GM19035 (cell line): ENCODE data around the gene ZCWPW1.
"Not testable (repeated sequence)": the region's sequence is repeated elsewhere in the genome, so short reads cannot be mapped to it uniquely, and the experiment has no call there.

Experiments used
- ATAC-seq: cut with Tn5 transposase; IDR thresholded peaks from one replicate; pipeline ENCODE4 v1.9.1; 2021; ENCODE audit not compliant: unreplicated experiment

Gene ZCWPW1

DNA sequence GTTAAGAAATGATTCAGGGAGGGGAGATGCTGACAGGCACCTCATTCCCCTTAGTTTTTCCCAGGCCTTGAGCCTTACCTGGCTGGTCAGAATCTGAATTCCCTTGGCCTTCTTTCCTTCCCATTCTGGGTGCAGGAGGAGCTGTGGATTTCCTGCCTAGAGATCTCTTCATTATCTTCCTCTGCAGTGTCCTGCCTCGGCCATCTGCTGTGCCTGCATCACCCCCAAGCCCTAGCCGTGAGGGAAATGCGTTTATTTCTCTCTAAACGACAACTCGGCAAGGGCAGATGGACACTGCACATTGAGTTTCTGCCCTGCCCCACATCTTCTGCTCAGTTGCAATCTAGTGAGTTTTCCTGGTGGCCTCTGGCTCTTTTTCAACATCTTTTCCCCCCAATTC, 26.7 kb downstream of the ZCWPW1 start:
- no peak for ATAC-seq

DNA sequence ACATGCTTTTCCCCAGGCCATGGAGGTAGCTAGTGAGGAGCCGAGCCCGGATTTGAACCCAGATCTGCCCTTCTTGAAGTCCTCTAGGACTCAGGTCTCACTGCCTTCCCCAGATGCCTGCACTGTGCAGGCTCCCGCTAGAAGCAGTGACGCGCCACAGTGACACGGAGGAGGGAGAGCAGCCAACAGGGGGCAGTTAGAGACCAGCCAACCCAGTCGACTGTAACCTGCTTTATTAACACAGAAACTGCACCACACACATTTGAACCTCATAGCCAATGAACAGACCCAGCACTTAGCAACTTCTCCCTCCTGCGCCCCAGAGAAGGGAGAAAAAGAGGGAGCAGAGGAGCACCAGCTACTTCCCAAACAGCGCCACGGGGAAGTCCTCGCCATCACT, 27.8 kb downstream of the ZCWPW1 start:
- ATAC-seq: no peak

DNA sequence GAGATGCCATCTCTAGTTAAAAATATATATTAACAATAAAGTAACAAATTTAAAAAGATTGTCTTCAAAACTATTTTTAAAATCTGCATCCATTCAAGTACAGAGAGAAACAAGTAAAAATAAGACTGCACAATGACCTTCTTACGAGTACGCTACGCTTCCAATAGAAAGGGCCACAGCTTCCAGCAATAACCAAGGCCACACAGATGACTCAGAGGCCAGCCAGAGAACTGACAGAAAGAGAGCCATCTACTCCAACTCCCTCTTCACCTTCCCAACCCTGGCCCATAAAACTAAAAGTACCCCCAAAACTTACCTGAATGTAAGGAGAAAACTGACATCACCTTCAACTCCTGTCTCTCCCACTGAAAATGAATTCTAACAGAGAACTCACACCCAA, 28.5 kb downstream of the ZCWPW1 start:
- ATAC-seq: no peak

DNA sequence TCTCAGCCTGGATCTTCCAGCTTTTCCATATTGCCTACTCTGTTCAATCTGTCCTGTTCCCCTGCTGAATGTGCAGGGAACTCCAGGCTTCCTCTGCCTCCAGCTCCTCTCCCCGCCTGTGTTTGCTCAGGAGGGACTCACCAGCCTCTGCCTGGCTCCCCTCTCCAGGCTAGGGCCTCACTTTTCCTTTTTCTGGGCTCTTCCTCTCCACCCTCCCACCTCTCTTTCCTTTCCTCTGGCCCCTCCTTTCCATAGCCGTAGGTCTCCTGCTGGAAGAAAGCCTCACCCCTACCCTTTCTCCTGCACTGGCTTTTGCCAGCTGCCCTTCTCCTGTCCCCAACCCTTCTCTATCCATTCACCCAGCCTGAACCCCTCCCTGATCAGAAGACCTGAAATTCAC, 30.3 kb downstream of the ZCWPW1 start:
- ATAC-seq: no peak

DNA sequence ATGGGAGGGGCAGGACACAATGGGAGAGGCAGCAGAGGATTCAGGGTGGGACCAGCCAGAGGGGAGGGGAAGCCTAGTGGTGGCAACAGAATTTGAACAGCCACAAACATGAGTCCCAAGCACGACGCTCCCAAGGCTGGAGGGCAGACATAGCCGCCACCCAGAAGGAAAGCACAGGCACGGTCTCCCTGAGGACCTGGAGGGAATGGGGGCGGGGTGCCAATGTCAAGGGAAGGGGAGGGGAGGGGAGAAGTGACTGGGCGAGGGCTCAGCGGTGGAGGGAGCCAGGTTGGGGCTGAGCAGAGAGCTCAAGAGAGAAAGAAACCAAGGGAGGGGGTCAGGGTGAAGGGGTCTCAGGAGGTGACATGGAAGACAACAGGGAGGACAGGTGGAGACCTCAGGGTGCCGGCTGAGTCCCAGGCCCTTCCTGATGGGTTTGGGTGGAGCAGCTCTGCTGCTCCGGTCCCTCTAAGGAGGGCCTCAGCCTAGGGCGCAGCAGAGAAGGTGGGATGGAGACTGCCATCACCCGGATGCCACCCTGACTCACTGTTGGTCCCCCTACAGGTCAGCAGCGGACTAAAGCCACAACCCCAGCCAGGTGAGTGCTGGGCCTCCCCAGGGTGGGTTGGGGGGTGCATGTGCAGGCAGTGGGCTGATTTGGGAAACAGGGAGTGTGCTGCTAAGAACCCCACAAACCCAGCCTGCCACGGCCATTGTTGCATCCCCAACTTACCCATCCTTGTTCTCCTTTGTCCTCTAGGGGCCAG, 31.0 kb downstream of the ZCWPW1 start:
- ATAC-seq: no peak

DNA sequence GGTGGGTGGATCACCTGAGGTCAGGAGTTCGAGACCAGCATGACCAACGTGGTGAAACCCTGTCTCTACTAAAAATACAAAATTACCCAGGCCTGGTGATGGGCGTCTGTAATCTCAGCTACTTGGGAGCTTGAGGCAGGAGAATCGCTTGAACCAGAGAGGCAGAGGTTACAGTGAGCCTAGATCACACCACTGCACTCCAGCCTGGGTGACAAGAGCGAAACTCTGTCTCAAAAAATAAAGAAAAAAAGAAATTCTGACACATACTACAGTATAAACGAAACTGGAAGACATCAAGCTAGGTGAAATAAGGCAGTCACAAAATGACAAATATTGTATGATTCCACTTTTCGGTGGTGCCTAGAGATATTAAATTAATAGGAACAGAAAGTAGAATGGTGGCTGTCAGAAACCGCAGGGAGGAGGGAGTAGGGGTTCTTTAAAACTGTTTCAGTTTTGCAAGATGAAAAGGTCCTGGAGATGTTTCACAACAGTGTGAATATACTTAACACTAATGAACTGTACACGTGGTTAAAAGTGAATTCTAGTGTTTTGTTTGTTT, 32.0 kb downstream of the ZCWPW1 start:
- peak; percentile 85 for ATAC-seq

DNA sequence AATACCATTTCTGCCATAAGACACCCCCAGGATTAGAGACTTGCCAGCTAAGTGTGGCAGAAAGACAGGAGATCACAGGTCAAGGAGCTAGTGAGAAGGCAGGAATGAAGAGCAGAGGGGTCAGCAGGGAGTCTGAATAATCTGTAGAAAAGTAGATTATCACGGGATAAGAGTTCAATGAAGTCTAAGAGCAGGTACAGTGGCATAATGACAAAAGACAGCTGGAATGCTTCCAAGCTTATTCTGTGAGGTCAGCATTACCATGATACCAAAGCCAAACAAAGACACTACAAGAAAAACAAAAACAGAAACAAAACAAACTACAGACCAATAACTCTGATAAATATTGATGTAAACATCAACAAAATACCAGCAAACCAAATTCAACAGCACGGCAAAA, 34.4 kb downstream of the ZCWPW1 start:
- ATAC-seq: no peak

DNA sequence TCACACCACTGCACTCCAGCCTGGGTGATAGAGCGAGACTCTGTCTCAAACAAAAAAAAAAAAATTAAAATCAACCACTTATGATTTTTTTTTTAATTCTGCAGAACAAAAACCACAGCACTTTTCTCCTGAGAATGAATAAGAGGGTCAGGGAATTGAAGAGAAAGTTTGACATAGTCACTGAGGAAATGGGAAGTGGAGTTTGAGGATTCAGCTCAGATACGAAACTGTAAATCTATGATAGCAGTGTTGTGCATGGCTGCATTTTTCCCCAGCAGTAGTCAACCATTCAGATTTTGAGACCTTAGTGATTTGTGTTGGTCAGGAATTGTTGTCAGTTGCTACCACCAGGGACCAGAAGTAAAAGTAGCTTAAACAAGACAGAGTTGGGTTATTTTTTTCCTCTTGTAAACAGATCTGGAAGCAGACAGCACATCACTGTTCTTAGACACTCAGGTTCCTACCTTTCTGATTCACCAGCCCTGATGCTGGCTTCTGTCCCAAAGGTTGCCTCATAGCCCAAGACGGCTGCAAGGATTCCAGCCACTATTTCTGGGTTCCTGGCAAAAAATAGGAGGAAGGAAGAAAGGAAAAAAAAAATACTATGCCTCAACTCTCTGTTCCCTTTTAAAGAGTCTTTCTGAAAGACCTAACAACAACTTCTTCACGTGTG, 35.1 kb downstream of the ZCWPW1 start:
- no peak for ATAC-seq

DNA sequence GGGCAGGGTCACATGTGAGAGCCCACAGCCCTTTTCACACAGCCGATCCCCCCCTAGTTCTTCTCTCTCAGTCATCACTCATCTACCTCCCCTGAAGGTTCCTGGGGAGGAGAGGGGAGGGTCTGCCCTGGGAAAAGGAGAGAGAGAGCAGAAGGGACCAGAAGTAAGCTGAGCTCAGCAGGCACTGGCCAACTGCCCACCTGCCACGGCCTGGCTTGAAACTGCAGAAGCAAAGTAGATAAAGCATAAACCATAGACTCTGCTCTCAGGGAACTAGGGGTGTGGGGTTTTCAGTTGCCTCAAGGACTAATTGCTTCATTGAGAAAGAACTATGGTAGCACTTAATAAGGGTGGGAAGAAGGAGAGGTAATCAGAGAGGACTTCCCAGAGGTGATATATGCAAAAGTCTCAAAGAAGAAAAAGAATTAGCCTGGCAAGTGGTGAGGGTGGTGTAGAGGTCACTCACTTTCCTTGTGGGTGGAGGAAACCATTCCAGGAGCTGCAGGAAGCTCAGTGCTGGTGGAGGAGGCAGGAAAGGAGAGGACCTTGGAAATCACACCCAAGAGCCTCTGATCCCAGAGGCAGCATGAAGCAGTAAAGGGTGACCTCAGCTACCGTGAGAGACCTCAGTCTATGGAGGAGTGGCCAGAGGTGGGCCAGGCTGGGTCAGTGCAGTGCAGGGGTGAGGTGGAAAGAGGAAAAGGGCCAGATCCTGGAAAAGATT, 38.1 kb downstream of the ZCWPW1 start:
- ATAC-seq: no peak

DNA sequence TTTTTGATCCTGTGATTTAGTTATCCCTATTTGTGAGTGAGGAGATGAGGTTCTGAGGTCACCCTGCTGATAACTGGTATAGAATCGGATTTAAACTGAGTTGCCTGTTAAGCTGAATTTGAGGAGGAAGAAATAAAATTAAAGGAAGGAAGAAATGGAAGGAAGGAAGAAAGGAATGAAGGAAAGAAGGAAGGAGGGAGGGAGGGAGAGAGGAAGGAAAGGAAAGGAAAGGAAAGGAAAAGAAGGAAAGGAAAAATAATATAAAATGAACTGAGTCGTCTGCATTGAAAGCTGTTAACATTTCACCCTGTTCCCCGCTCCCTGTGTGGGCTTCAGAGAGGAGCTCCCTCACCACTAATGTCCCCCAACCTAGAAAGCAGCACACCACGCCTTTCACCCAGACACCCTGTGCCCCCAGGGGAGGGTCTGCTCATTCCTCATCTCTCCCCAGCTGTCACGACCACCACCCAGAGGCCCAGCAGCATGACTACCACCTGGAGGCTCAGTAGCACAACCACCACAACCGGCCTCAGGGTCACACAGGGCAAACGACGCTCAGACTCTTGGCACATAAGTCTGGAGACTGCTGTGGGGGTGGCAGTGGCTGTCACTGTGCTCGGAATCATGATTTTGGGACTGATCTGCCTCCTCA, 38.9 kb downstream of the ZCWPW1 start:
- ATAC-seq: no peak

DNA sequence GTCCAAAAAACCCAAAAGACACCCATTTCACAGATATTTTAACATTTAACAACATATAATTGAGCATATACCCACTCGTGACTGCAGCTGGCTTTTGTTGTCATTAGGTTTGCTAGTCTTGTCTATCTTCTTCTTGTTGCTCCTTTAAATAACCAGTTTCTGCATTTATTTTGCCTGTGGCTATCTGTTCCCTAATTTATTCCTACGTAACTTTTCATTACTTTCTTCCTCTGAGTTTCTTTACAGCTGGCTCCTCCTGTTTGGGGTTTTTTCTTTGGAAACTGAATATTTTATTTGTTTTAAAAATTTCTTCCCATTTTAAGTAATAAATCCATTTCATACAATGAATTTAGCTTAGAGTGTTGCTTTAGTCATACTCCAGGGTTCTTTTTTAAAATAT, 40.8 kb downstream of the ZCWPW1 start:
- no peak for ATAC-seq

DNA sequence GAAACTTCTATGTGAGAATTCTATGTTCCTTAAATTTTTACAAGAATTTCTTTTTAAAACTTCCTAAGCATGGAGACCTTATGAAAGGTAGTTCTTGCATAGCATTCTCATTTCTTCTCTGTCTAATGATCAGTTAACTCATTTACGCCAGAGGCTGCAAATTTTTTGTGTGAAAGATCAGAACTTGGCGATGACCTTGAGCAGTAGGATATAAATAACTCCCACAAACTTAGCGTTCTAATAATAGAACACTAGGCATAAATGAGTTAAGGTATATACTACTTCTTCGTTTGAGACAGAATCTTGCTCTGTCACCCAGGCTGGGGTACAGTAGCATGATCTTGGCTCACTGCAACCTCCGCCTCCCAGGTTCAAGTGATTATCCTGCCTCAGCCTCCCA, 41.6 kb downstream of the ZCWPW1 start:
- ATAC-seq: no peak

DNA sequence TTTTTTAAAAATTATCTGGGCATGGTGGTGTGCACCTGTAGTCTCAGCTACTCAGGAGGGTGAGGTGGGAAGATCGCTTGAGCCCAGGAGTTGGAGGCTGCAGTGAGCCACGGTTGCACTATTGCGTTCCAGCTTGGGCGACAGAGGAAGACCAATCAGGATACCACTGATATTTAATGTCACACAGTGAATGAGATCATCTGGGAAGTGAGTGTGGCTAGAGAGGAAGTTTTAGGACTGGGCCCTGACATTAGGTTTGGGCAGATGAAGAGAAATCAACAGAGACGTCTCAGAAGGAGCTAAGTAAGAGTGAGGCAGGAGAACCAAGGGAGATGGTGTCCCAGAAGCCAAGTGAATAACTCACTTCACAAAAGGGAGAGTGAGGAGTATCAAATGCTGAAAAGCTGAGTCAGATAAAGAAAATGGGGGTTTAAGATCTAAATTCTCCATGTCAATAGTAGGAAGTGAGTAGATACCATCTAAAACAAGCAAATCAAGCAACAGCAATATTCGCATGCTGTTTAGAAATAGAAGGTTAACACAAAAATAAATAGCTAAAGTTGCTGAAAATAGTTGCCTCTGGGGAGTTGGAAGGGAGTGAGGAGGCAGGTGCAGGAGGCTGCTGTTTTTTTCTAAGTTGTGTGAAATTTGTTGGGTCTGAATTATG, 43.7 kb downstream of the ZCWPW1 start:
- no peak for ATAC-seq

DNA sequence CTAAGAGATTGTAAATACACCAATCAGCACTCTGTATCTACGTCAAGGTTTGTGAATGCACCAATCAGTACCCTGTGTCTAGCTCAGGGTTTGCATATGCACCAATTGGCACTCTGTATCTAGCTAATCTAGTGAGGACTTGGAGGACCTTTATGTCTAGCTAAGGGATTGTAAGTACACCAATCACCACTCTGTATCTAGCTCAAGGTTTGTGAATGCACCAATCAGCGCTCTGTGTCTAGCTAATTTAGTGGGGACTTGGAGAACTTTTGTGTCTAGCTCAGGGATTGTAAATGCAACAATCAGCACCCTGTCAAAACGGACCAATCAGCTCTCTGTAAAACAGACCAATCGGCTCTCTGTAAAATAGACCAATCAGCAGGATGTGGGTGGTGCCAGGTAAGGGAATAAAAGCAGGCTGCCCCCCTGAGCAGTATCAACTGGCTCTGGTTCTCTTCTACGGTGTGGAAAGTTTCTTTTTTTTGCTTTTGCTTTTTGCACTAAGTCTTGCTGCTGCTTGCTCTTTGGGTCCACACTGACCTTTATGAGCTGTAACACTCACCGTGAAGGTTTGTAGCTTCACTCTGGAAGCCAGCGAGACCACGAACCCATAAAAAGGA, 46.2 kb downstream of the ZCWPW1 start:
- ATAC-seq: not testable (repeated sequence)

DNA sequence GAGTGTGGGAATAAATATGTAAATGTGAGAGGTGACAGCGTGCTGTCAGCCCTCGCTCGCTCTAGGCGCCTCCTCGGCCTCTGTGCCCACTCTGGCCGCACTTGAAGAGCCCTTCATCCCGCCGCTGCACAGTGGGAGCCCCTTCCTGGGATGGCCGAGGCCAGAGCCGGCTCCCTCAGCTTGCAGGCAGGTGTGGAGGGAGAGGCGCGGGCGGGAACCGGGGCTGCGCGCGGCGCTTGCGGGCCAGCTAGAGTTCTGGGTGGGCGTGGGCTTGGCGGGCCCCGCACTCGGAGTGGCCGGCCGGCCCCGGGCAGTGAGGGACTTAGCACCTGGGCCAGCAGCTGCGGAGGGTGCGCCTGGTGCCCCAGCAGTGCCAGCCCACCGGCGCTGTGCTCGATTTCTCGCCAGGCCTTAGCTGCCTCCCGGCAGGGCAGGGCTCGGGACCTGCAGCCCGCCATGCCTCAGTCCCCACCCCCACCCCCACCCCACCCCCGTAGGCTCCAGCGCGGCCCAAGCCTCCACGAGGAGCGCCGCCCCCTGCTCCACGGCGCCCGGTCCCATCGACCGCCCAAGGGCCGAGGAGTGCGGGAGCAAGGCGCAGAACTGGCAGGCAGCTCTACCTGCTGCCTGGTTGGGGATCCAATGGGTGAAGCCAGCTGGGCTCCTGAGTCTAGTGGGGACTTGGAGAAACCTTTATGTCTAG, 46.8 kb downstream of the ZCWPW1 start:
- ATAC-seq: not testable (repeated sequence)

DNA sequence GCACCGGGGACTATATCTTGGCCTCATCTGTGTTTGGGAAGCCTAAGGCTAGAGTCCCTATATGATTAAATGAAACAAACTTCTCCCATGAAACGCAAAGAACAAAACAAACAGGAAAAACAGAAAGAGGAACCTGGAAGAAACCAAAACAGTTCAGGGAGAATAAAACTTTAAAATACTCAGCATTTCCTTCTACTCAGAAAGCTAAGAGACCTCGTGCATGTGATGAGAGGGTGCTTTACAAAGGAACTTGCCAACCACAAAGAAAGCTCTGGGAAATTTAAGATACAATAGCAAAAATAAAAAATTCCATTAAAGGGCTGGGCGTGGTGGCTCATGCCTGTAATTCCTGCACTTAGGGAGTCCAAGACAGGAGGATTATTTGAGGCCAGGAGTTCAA, 48.3 kb downstream of the ZCWPW1 start:
- no peak for ATAC-seq

DNA sequence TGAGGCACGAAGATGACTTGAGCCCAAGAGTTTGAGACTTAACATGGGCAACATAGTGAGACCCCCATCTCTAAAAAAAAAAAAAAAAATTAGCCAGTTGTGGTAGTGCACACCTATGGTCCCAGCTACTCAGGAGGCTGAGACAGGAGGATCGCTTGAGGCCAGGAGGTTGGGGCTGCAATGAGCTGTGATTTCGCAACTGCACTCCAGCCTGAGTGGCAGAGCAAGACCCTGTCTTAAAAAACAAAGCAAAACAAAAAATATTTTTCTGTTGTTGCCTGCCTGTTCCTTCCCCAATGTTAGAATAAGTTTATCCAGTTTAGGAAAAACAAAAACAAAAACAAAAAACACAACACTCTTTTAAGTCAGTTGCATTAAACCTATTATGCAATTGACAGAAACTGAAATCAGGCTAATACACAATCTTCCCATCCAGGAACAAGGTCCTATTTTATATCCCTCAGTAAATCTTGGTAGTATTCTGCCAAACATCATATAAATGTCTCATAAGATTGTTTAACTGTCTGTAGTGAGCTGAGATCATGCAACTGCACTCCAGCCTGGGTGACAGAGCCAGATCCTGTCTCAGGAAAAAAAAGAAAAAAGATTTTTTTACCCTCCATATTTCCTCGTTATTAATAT, 50.3 kb downstream of the ZCWPW1 start:
- ATAC-seq: no peak

DNA sequence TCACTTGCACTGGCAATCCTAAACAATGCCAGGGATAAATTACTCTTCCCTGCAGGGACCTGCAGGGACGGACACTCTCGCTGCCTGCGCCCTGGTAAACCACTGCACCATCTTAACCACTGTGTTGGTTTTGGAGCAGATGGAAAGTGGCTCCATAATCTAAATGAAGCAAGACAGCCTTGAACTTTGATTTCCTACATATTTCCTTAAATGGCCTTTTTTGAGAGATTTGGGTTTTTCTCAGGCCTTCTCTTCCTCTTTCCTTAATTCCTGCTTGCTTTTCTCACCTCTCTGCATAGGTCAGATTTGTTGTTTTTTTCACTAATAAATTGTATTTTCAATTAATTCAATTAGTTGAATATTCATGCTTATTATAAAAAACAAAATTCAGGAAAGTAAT, 52.4 kb downstream of the ZCWPW1 start:
- ATAC-seq: no peak

DNA sequence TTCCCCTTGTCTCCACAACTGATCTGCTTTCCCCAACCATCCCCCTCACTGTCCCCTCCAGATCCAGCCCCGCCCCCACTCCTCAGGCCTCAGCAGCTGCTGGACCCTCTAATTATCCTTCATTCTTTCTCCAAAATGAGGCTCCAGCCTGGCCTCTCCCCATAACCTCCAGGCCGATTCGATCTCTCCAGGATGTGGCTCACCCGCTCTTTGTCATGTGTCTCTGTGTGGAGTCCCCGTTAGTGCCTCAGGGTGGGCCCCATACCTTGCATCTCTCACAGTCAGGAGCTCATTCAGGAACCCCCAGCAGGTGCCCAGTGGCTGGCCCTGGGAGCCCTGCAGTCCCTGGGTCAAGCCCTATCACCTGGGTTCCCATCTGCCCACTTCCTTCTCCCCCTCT, 53.9 kb downstream of the ZCWPW1 start:
- no peak for ATAC-seq
